NCI-H526 treated with DMSO at 0.1 percent for 48 hours (cell line): ENCODE results near the gene CADPS2.

Experiments used
- DNase-seq: peaks from one replicate; lab custom pipeline; 2025; lab: John Stamatoyannopoulos, UW

The CADPS2 gene

DNA sequence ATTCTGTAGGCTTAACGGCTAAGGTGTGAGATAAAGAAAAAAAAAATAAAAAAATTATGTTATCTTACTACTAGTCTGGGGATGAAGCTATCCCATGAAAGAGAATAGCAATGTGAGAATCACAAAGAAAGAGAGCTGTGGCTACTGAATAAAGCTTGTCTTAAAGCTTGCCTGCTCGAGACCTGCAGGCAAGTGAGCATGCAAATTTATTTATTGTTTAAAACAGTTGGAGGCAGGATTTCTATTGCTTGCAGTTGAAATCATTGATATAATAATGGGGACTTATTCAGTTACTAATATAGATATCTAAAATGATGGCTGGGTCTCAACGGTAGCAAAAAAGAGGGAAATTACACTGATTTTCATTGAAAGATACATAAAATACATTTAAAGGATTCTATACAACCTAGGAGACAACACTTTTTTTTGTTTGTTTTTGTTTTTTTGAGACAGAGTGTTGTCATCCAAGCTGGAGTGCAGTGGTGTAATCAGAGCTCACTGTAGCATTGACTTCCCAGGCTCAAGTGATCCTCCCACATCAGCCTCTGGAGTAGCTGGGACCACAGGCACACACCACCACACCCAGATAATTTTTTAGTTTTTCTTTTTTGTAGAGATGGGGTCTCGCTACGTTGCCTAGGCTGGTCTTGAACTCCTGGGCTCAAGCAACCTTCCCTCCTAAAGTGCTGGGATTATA, 437.2 kb downstream of the CADPS2 start:
- DNase-seq = no peak

GRCh38 chr7:122442929-122443328, 443.3 kb downstream of the CADPS2 start:
- DNase-seq = no peak

GRCh38 chr7:122438492-122438891, 447.8 kb downstream of the CADPS2 start:
- no peak for DNase-seq

- DNase-seq = no peak
Measured at GRCh38 chr7:122438006-122438405, 448.3 kb downstream of the CADPS2 start.

- DNase-seq = no peak
Measured at GRCh38 chr7:122433765-122434164, 452.5 kb downstream of the CADPS2 start.

DNA sequence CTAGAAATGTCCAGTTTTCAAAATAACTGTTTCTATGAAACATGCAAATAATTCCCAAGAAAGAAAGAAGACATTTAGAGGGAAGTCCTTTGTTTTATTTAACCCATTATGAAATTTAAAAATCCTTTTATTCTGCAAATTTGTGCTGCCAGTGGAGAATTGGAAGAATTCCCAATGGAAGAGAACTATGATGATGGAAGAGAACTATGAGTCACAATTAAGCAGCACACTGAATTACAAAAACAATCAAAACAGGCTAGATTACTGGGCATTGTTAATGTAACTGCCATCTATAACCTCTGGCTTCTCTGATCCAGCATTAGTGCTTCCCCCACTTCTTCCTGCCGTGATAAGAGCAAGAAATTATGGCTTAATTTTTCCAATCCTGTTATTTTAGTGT, 455.6 kb downstream of the CADPS2 start:
- no peak for DNase-seq

GRCh38 chr7:122429926-122430325, 456.3 kb downstream of the CADPS2 start:
- DNase-seq = no peak

DNA sequence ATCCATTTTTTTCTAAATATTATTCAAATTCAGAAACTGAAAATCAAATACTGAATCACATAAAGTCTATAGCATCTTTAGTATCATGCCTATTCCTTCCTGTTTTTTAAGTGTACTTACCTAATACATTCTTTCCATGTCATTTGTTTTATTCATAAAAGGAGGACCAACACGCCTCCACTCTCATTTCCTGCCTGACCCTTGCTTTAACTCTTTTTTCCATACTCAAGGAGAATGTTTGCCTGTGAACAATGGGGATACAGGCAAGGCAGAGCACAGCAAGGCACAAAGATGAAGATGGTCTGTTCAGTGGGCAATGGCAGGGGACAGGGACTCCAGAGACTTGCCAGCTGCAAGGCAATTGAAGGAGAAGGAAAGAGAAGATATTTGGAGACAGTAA, 460.5 kb downstream of the CADPS2 start:
- no peak for DNase-seq

- DNase-seq = no peak
Measured at GRCh38 chr7:122423591-122423990, 462.7 kb downstream of the CADPS2 start.

DNA sequence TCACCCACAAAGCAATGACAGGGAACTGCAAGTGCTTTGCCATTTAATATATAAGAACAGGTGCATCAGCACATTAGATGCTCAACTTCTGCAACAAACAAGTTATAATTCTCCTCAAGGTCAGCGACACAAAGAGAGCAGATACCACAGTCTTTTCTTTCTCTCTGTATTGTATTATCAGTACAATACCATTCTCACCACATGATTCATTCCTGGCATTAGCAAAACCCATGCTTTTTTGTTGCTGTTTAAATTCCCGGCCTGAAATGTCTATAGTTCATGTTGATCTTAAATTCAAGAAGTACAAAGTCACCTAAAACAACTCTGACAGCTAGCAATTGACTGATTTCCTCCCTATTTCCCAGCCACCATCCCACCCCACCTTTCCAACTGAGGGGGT, 469.9 kb downstream of the CADPS2 start:
- no peak for DNase-seq

GRCh38 chr7:122415510-122415909, 470.8 kb downstream of the CADPS2 start:
- DNase-seq = no peak

DNA sequence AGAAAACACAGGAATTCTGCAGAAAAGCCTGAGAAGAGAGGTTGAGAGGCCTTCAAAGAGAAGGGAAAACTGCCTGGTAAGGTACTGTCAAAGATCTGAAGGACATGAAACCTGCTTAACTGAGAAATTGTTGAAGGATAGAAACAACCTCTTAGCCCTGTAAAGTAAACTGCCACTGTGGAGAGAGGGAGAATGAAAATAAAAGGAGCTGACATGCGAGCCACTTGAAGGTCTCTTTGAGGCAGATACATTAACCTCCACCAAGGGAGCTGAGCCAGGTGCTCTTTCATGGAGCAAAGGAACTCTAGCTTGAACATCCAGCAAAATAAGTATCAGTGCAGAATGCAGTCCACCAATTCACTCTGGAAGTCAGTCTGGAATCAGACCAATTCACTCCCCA, 472.9 kb downstream of the CADPS2 start:
- no peak for DNase-seq

GRCh38 chr7:122412883-122413282, 473.4 kb downstream of the CADPS2 start:
- DNase-seq = no peak

DNA sequence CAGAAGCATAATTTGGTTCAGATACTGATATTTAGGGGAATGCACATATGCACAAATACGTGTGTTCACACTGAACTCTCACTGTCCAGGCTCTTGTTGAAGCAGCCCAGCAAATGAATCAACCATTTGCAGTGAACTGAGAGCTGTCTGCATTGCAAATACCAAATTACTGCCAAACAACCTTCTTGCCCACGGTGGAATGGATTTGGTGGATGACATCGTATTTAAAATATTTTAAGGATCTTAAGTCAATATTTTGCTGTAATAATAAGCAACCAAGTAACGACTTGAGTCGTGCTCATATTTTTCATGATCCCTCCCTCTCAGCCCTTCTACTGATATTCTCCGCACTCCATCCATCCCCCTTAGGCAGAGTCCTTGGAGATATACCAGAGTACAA, 473.8 kb downstream of the CADPS2 start:
- no peak for DNase-seq

GRCh38 chr7:122407195-122407594, 479.1 kb downstream of the CADPS2 start:
- no peak for DNase-seq

GRCh38 chr7:122403113-122403512, 483.1 kb downstream of the CADPS2 start:
- no peak for DNase-seq

DNA sequence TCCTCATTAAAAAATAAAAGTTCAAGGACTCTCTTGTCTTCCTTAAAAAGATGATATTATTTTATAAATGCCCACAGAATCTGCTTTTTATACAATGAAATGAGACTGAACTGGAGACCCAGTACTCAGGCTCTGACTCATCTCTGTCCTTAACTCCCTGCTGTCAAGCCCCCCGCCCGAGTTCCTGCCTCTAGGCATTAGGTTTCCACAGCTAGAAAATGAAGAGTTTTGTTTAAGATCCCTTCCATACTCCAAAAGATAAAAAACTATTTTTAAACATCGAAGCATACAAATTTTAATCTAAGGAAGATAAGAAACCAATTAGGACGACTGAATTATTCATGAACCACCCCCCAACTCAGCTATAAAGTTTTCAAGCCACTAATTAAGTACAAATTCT, 484.0 kb downstream of the CADPS2 start:
- DNase-seq = no peak

GRCh38 chr7:122397381-122397780, 488.9 kb downstream of the CADPS2 start:
- no peak for DNase-seq

DNA sequence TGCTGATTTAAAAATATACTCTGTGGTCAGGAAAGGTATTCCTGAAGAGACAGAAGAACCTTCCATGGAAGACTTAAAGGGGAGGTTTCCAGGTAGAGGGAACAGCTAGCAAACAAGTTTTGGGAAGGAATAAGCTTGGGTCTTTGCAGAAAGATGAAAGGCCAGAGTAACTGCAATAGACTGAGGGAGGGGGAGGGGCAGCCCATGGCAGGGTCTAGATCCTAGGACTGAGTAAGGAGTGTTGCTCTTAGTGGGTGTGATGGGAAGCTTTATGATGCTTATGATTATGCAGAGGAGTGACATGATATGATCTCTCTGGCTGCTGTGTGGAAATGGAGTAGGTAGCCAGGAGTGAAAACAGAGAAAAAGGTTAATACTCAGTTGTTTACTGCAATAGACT, 491.7 kb downstream of the CADPS2 start:
- DNase-seq = no peak

GRCh38 chr7:122384528-122384927, 501.7 kb downstream of the CADPS2 start:
- no peak for DNase-seq

GRCh38 chr7:122383934-122384333, 502.3 kb downstream of the CADPS2 start:
- DNase-seq = no peak

- peak; percentile 76 for DNase-seq
Measured at GRCh38 chr7:122380992-122381391, 505.3 kb downstream of the CADPS2 start.

DNA sequence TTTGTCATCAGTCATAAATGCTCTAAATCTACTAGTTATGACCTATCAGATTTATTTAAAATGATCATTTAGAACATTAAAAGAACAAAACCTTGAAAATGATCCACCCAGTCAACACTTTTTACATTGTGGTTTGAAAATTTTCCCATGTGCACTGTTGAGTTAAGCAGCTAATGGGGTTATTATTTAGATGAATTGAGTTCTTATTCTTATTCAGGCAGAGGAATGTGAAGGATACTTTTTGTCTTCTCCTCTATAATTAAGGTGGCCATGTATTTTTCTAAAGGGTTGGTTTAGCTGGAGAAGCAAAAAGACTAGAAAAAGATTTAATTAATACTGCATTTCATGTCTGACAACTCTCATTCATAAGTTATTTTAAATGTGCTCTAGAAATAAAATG, 506.8 kb downstream of the CADPS2 start:
- no peak for DNase-seq

GRCh38 chr7:122369756-122370155, 516.5 kb downstream of the CADPS2 start:
- no peak for DNase-seq
